Neural progenitor cell (in vitro differentiated cells): ENCODE results near the gene MGAT3.

Experiments used
- EZH2phosphoT487 ChIP-seq: fragments of 200-600 bp; sonication (generic); IDR thresholded peaks from 2 replicates; pipeline ENCODE4 v1.6.1; 2017; ENCODE audit warnings: antibody characterized with exemption
- TF ChIP-seq, protein P1 (sequence below): fragments of 200-600 bp; sonication (generic); IDR thresholded peaks from 2 replicates; pipeline ENCODE4 v1.5.1; 2017; ENCODE audit warnings: antibody characterized with exemption, mild to moderate bottlenecking

DNA sequence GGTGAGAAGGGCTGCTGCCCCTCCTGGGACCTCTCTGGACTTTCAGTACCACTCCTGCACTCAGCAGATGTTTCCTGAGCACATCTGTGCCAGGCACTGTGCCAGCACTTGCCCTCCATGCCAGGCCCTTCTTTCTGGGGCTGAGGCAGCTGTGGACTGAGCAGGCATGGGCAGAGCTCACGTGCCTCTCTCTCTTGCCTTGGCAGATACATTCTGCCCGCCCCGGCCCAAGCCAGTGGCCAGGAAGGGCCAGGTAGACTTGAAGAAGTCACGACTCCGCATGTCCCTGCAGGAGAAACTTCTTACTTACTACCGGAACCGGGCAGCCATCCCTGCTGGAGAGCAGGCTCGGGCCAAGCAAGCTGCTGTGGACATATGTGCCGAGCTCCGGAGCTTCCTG is 55.2 kb downstream of the MGAT3 start:
- TF ChIP-seq, protein P1, sequence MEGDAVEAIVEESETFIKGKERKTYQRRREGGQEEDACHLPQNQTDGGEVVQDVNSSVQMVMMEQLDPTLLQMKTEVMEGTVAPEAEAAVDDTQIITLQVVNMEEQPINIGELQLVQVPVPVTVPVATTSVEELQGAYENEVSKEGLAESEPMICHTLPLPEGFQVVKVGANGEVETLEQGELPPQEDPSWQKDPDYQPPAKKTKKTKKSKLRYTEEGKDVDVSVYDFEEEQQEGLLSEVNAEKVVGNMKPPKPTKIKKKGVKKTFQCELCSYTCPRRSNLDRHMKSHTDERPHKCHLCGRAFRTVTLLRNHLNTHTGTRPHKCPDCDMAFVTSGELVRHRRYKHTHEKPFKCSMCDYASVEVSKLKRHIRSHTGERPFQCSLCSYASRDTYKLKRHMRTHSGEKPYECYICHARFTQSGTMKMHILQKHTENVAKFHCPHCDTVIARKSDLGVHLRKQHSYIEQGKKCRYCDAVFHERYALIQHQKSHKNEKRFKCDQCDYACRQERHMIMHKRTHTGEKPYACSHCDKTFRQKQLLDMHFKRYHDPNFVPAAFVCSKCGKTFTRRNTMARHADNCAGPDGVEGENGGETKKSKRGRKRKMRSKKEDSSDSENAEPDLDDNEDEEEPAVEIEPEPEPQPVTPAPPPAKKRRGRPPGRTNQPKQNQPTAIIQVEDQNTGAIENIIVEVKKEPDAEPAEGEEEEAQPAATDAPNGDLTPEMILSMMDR, result no peak
- no peak for TF ChIP-seq EZH2phosphoT487
